ENCODE results near the gene PAQR6.

DNA sequence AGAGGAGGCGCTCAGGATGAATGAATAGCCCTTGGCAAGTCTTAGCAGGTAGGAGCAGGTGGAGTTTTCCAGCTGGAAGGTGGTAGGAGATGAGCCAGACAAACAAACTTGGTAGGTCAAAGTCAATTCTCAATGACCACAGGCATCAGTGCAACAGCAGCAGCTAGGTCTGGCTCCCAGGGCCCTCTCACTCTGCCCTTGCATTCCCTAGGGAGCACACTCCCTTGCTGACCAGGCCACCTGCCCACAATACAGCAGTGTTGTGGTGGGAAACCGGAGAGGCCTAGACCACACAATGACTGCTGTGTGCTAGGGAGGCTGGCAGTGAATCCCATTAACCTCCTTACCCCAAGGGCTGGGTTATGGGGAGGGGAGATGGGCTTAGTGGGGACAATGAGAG, 13.0 kb upstream of the PAQR6 start:
- no peak for TF ChIP-seq POLR2A (IDR thresholded peaks at IDR 0.05; ENCODE audit: low read length)
- no peak for TF ChIP-seq GATA1 (IDR thresholded peaks at IDR 0.05; ENCODE audit: low read depth, low read length)

All from erythroblast (primary cell).